IMR-90 (cell line): ENCODE results near the gene RNF34.

Source experiments
- CEBPB ChIP-seq: IDR thresholded peaks from 2 replicates; pipeline ENCODE4 v1.6.1; 2012; ENCODE audit warnings: low read depth, low read length, improper control_type of control experiment
- SMC3 ChIP-seq: fragments of 150-350 bp; IDR thresholded peaks from 2 replicates; pipeline ENCODE4 v1.6.1; 2016; ENCODE audit warnings: low read depth, mild to moderate bottlenecking, antibody characterized with exemption, low read length, moderate library complexity
- TF ChIP-seq, protein P1 (sequence below): conservative IDR thresholded peaks from 2 replicates; pipeline ENCODE4 v1.5.1; 2012; ENCODE audit warnings: mild to moderate bottlenecking, low read depth, low read length, improper control_type of control experiment
- TF ChIP-seq, protein P2 (sequence below): fragments of 150-350 bp; IDR thresholded peaks from 2 replicates; pipeline ENCODE4 v1.6.1; 2017; ENCODE audit warnings: mild to moderate bottlenecking, antibody characterized with exemption, low read length, low read depth

DNA sequence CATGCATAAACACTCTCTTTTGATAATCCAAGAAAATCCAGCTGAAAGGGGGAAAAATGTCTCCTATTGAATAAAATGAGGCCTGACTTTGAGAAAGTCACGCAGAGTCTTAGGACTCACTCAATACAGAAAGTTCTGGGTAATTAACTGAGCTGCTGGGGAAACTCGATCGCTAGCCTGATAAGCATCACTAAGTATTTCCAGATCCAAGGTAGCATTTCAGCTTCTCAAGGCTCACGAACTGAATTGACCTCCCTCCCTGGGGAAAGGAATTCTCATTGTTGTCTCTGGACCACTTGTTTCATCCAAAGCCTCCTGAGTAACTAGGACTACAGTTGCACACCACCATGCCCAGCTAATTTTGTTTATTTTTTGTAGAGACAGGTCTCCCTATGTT, 33.9 kb upstream of the RNF34 start:
- TF ChIP-seq, protein P1, sequence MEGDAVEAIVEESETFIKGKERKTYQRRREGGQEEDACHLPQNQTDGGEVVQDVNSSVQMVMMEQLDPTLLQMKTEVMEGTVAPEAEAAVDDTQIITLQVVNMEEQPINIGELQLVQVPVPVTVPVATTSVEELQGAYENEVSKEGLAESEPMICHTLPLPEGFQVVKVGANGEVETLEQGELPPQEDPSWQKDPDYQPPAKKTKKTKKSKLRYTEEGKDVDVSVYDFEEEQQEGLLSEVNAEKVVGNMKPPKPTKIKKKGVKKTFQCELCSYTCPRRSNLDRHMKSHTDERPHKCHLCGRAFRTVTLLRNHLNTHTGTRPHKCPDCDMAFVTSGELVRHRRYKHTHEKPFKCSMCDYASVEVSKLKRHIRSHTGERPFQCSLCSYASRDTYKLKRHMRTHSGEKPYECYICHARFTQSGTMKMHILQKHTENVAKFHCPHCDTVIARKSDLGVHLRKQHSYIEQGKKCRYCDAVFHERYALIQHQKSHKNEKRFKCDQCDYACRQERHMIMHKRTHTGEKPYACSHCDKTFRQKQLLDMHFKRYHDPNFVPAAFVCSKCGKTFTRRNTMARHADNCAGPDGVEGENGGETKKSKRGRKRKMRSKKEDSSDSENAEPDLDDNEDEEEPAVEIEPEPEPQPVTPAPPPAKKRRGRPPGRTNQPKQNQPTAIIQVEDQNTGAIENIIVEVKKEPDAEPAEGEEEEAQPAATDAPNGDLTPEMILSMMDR: no peak
- TF ChIP-seq, protein P2, sequence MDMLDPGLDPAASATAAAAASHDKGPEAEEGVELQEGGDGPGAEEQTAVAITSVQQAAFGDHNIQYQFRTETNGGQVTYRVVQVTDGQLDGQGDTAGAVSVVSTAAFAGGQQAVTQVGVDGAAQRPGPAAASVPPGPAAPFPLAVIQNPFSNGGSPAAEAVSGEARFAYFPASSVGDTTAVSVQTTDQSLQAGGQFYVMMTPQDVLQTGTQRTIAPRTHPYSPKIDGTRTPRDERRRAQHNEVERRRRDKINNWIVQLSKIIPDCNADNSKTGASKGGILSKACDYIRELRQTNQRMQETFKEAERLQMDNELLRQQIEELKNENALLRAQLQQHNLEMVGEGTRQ: no peak
- TF ChIP-seq CEBPB: no peak
- TF ChIP-seq SMC3: no peak
